Measurements from ENCODE around the gene CADPS. TPM values are rescaled to one million over a fixed set of nuclear protein-coding genes. Genes with fewer than 3 reads are reported as not detected.

CADPS gene
- total and polyA plus RNA-seq, 2 experiments from 2014 or later, result 2.8 to 8.1 TPM

DNA sequence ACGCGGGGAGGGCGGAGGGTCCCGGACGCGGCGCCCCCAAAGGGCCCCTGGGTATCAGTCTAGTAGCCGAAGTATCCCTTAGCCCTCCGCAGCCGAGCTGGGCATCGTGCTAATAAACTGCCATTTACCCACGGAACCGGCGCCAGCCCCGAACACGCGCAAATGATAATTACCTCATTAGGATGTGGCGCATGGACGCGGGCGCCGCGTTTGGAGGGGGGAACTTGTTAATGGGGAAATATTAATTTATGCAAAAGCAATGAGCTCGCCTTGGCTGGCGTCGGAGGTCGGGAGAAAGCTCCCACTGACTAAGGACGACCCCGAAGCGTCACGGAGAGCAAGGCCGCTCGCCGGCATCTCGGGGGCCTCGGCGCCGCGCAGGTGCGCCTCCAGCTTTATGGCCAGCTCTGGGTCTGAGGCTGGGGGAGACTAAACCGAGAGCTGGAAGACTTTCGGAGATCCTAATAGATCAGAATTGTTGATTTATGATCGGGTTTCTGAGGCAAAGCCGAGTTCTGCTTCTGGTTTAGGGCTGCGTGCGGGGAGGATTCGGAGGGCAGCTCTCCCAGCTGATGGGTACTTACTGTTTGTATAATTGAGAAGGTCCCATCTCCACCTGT lies 501.4 kb downstream of the CADPS start:
- 3% methylated on average over 40 of the region's 47 CpGs for WGBS (ENCODE audit: low lambda C conversion rate, missing lambda C conversion rate)
- no peak overlapping the region for H3K27ac ChIP-seq
- peak overlapping the region; percentile 13 for H3K4me3 ChIP-seq
- peaks cover 98% of the 10 kb centered on the region for H3K27me3 ChIP-seq
- H3K36me3 ChIP-seq (replicated peaks; ENCODE audit: insufficient read depth, low read depth), result no peaks in the 10 kb centered on the region
- H2AFZ ChIP-seq, result peak overlapping the region; percentile 28
- DNase-seq (ENCODE audit: low spot score), result no peak
- no peaks in the 10 kb centered on the region for H3K9me2 ChIP-seq (replicated peaks; ENCODE audit: insufficient read depth)
- peak overlapping the region; percentile 70 for H3K4me2 ChIP-seq
- H3K9me3 ChIP-seq (ENCODE audit: low read depth), result no peaks in the 10 kb centered on the region
- peaks cover 9% of the 10 kb centered on the region for H3K4me1 ChIP-seq (ENCODE audit: insufficient read depth)
- H3K79me2 ChIP-seq, result no peaks in the 10 kb centered on the region
- H4K20me1 ChIP-seq (ENCODE audit: insufficient read depth, poor library complexity, severe bottlenecking), result no peaks in the 10 kb centered on the region
- TF ChIP-seq EZH2 (IDR thresholded peaks at IDR 0.05; ENCODE audit: borderline replicate concordance) (peak; percentile 86), EZH2phosphoT487 (IDR thresholded peaks at IDR 0.05; ENCODE audit: low read depth, severe bottlenecking, unreplicated experiment) (no peak)

- H4K20me1 ChIP-seq (ENCODE audit: insufficient read depth, poor library complexity, severe bottlenecking), result no peaks in the 10 kb centered on the region
- no peaks in the 10 kb centered on the region for H3K9me2 ChIP-seq (replicated peaks; ENCODE audit: insufficient read depth)
- 2% methylated on average over 27 of the region's 28 CpGs for WGBS (ENCODE audit: low lambda C conversion rate, missing lambda C conversion rate)
- TF ChIP-seq EZH2 (IDR thresholded peaks at IDR 0.05; ENCODE audit: borderline replicate concordance) (peak; percentile 77), EZH2phosphoT487 (IDR thresholded peaks at IDR 0.05; ENCODE audit: low read depth, severe bottlenecking, unreplicated experiment) (peak; percentile 94)
- TF ChIP-seq, protein P1, sequence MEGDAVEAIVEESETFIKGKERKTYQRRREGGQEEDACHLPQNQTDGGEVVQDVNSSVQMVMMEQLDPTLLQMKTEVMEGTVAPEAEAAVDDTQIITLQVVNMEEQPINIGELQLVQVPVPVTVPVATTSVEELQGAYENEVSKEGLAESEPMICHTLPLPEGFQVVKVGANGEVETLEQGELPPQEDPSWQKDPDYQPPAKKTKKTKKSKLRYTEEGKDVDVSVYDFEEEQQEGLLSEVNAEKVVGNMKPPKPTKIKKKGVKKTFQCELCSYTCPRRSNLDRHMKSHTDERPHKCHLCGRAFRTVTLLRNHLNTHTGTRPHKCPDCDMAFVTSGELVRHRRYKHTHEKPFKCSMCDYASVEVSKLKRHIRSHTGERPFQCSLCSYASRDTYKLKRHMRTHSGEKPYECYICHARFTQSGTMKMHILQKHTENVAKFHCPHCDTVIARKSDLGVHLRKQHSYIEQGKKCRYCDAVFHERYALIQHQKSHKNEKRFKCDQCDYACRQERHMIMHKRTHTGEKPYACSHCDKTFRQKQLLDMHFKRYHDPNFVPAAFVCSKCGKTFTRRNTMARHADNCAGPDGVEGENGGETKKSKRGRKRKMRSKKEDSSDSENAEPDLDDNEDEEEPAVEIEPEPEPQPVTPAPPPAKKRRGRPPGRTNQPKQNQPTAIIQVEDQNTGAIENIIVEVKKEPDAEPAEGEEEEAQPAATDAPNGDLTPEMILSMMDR (IDR thresholded peaks at IDR 0.05; ENCODE audit: poor library complexity), result no peak
- H2AFZ ChIP-seq, result peak within 1 kb of the TSS; percentile 28
- no peaks in the 10 kb centered on the region for H3K9me3 ChIP-seq (ENCODE audit: low read depth)
- no peak for DNase-seq (ENCODE audit: low spot score)
- no peaks in the 10 kb centered on the region for H3K36me3 ChIP-seq (replicated peaks; ENCODE audit: insufficient read depth, low read depth)
- no peak within 1 kb of the TSS for H3K27ac ChIP-seq
- H3K4me1 ChIP-seq (ENCODE audit: insufficient read depth), result peaks cover 11% of the 10 kb centered on the region
- peak within 1 kb of the TSS; percentile 13 for H3K4me3 ChIP-seq
- H3K27me3 ChIP-seq, result peaks cover 98% of the 10 kb centered on the region
- peak within 1 kb of the TSS; percentile 70 for H3K4me2 ChIP-seq
- H3K79me2 ChIP-seq, result no peaks in the 10 kb centered on the region
Observed at GRCh38 chr3:62373215-62373614, 502.0 kb downstream of the CADPS start, which contains the start of gene FEZF2. TSS of gene FEZF2 (minus strand) at chr3:62373550. CDS start at chr3:62372868, 682 bp downstream.

DNA sequence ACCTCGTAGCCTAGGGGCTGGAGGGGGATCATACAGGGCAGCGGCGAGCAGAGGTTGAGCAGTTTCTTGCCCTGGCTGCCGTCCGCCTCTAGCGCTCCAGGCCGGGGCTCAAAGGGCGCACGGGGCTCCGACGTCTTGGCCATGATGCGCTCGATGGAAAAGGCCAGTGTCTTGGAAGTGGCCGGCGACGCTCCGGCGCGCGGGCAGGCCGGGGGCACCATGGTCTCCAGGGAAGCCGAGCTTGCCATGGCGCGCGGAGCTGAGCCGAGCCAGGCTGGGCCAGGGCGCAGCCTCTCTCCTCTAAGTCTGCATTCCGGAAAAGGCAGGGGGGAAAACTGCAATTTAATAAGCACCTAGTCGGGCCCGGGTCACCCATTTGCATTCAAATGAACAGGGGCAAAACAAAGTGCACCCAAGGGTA lies 502.6 kb downstream of the CADPS start:
- WGBS (ENCODE audit: low lambda C conversion rate, missing lambda C conversion rate), result 1% methylated on average over 29 of the region's 30 CpGs
- peaks cover 98% of the 10 kb centered on the region for H3K27me3 ChIP-seq

More for the DNA sequence above, 502.6 kb downstream of the CADPS start:
- H4K20me1 ChIP-seq (ENCODE audit: insufficient read depth, poor library complexity, severe bottlenecking), result no peaks in the 10 kb centered on the region
- H3K9me3 ChIP-seq (ENCODE audit: low read depth), result no peaks in the 10 kb centered on the region
- no peak for DNase-seq (ENCODE audit: low spot score)
- TF ChIP-seq, protein P1 (IDR thresholded peaks at IDR 0.05; ENCODE audit: poor library complexity), result no peak
- TF ChIP-seq EZH2 (IDR thresholded peaks at IDR 0.05; ENCODE audit: borderline replicate concordance) (no peak), EZH2phosphoT487 (IDR thresholded peaks at IDR 0.05; ENCODE audit: low read depth, severe bottlenecking, unreplicated experiment) (peak; percentile 78)
- H3K4me1 ChIP-seq (ENCODE audit: insufficient read depth), result peaks cover 11% of the 10 kb centered on the region
- H3K4me3 ChIP-seq, result no peak overlapping the region
- H3K27ac ChIP-seq, result no peak overlapping the region
- no peaks in the 10 kb centered on the region for H3K79me2 ChIP-seq
- no peaks in the 10 kb centered on the region for H3K9me2 ChIP-seq (replicated peaks; ENCODE audit: insufficient read depth)
- no peaks in the 10 kb centered on the region for H3K36me3 ChIP-seq (replicated peaks; ENCODE audit: insufficient read depth, low read depth)
- H3K4me2 ChIP-seq, result peak overlapping the region; percentile 59
- no peak overlapping the region for H2AFZ ChIP-seq

Data from hepatocyte (in vitro differentiated cells).